ENCODE measurements around the gene MOB2.
"Not testable (repeated sequence)": the region's sequence is repeated elsewhere in the genome, so short reads cannot be mapped to it uniquely, and the experiment has no call there.

MOB2 gene

GRCh38 chr11:1514336-1515061 is 27.9 kb upstream of the MOB2 start:
- Histone ChIP-seq H3K4me1 (peaks cover 0 to 63% (median 44%) of the 10 kb centered on the region in 4 donors), H3K4me3 (peak overlapping the region in 1 of 2 donors; percentile 16), H3K27me3 (no peaks in the 10 kb centered on the region), H3K27ac (peak overlapping the region; percentile 48 to 52), H3K9me3 (no peaks in the 10 kb centered on the region), H3K36me3 (no peaks in the 10 kb centered on the region)
- intact Hi-C loops (cut with DNase I; ENCODE audit: low total_unique reads), result loop anchor here (2.0 to 10.0 kb wide), 3 partner anchors 62 to 312 kb away; partner anchors contain the start of gene TOLLIP
- TF ChIP-seq CTCF (IDR thresholded peaks at IDR 0.05), result peak; percentile 22 to 23
- DNase-seq, result peak; percentile 48 to 84

DNA sequence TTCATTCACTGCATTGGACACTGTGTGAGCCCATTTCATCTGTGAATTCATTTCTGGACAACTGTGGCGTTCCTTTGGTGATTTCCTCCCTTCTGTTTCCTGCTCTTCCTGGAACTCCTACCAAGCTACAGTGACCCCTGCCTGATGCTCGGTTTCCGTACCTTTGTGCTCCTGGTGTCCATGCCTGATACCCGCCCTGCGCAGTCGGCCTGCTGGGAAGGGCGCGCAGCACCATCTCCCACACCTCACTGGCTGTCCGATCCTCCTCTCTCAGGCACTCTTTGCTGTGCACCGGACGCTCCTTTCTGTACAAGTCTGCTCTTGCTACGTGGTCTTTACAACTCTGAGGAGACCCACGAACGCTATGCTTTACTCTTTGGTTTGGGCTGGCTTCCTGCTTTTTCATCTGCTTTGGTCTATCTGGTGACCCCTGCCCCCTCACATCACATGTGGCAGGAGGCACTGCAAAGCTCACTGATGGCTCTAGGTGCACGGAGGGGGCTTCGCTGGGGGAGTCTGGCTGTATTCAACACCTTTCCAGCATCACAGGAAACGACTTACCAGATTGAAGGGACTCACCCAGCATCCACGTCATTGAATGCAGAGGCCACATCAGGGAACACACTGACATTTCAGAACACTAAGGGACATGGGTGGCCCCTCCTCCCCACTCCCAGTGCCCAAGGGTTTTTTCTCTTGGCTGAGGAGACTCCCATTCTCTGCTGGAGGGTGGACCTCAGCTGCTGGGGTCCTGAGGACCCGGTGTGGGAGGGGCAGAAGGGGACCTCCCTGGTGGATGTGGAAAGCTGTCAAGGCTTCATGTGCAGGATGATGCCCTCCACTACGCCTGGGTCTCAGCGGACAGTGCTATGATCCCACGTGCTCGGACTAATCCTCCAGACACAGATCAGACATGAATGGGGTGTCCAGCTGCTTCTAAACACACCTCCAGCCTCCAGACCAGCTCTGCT is 27.0 kb upstream of the MOB2 start:
- intact Hi-C loops (cut with DNase I; ENCODE audit: low total_unique reads), result loop anchor here (2.0 to 10.0 kb wide), 2 partner anchors 61 to 209 kb away; partner anchors contain the start of gene TOLLIP
- H3K4me1 ChIP-seq, result peaks cover 0 to 72% (median 53%) of the 10 kb centered on the region in 4 donors
- H3K9me3 ChIP-seq, result no peaks in the 10 kb centered on the region
- no peak for TF ChIP-seq CTCF (IDR thresholded peaks at IDR 0.05)
- no peaks in the 10 kb centered on the region for H3K27me3 ChIP-seq
- H3K4me3 ChIP-seq, result peak overlapping the region in 1 of 2 donors; percentile 16
- no peak for DNase-seq
- peak overlapping the region; percentile 48 to 52 for H3K27ac ChIP-seq
- H3K36me3 ChIP-seq, result no peaks in the 10 kb centered on the region

DNA sequence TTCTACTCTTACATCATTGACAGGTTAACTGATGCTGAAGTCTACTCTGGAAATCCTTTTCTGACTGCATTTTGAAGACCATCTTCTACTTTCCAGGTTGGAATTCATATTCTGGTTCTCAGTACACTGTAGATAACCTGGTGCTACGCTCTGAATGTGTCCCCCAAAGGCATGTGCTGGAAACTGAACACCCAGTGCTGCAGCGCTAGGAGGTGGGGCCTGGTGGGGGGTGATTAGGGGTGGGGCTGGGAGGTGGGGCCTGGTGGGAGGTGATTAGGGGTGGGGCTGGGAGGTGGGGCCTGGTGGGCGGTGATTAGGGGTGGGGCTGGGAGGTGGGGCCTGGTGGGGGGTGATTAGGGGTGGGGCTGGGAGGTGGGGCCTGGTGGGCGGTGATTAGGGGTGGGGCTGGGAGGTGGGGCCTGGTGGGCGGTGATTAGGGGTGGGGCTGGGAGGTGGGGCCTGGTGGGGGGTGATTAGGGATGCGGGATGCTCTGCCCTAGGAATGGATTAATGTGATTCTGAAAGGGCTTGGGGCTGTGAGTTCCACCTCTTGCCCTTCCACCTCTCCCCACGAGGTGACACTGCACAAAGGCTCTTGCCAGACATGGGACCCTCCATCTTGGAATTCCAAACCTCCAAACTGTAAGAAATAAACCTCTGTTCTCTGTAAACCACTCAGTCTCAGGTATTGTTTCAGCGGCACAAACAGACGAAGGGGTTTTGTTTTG is 26.1 kb upstream of the MOB2 start:
- DNase-seq, H3K36me3 ChIP-seq, H3K27me3 ChIP-seq, H3K4me3 ChIP-seq, H3K9me3 ChIP-seq: not testable (repeated sequence)
- H3K27ac ChIP-seq, result peak overlapping the region; percentile 35 to 48
- peaks cover 0 to 75% (median 63%) of the 10 kb centered on the region in 4 donors for H3K4me1 ChIP-seq
- intact Hi-C loops (cut with DNase I; ENCODE audit: low total_unique reads), result loop anchor here (10.0 kb wide), 1 partner anchor 208 kb away; the partner anchor contains the start of gene TOLLIP

- Histone ChIP-seq H3K4me1 (peaks cover 0 to 75% (median 67%) of the 10 kb centered on the region in 4 donors), H3K4me3 (no peak overlapping the region), H3K27me3 (no peaks in the 10 kb centered on the region), H3K36me3 (no peaks in the 10 kb centered on the region), H3K27ac (peak overlapping the region; percentile 35 to 48), H3K9me3 (no peaks in the 10 kb centered on the region)
- intact Hi-C loops (cut with DNase I; ENCODE audit: low total_unique reads), result loop anchor here (10.0 kb wide), 1 partner anchor 207 kb away; the partner anchor contains the start of gene TOLLIP
- DNase-seq, result no peak
- no peak for TF ChIP-seq CTCF (IDR thresholded peaks at IDR 0.05)
Measured at GRCh38 chr11:1511937-1512496, 25.4 kb upstream of the MOB2 start.

- DNase-seq, result no peak
- H3K36me3 ChIP-seq, result no peaks in the 10 kb centered on the region
- H3K27ac ChIP-seq, result peak overlapping the region in 1 of 2 donors; percentile 48
- intact Hi-C loops (cut with DNase I; ENCODE audit: low total_unique reads), result loop anchor here (10.0 kb wide), 1 partner anchor 206 kb away; the partner anchor contains the start of gene TOLLIP
- H3K4me1 ChIP-seq, result peaks cover 0 to 81% (median 72%) of the 10 kb centered on the region in 4 donors
- H3K9me3 ChIP-seq, result no peaks in the 10 kb centered on the region
- H3K4me3 ChIP-seq, result no peak overlapping the region
- no peaks in the 10 kb centered on the region for H3K27me3 ChIP-seq
- no peak for TF ChIP-seq CTCF (IDR thresholded peaks at IDR 0.05)
Measured at GRCh38 chr11:1510928-1511327, 24.3 kb upstream of the MOB2 start.

GRCh38 chr11:1510351-1510750 is 23.8 kb upstream of the MOB2 start:
- intact Hi-C loops (cut with DNase I; ENCODE audit: low total_unique reads), result loop anchor here (10.0 kb wide), 1 partner anchor 206 kb away; the partner anchor contains the start of gene TOLLIP
- not testable (repeated sequence) for DNase-seq, H3K4me3 ChIP-seq, H3K27me3 ChIP-seq, H3K36me3 ChIP-seq, H3K9me3 ChIP-seq, H3K27ac ChIP-seq
- H3K4me1 ChIP-seq, result peaks cover 0 to 80% (median 71%) of the 10 kb centered on the region in 4 donors
